Measurements from ENCODE around the gene SLF1. TPM values are rescaled to one million over a fixed set of nuclear protein-coding genes. Genes with fewer than 3 reads are reported as not detected.
"Not testable (repeated sequence)": the region's sequence is repeated elsewhere in the genome, so short reads cannot be mapped to it uniquely, and the experiment has no call there.

Gene SLF1
- 21.9 TPM for polyA plus RNA-seq (2012; ENCODE audit: insufficient read depth, insufficient read length)

DNA sequence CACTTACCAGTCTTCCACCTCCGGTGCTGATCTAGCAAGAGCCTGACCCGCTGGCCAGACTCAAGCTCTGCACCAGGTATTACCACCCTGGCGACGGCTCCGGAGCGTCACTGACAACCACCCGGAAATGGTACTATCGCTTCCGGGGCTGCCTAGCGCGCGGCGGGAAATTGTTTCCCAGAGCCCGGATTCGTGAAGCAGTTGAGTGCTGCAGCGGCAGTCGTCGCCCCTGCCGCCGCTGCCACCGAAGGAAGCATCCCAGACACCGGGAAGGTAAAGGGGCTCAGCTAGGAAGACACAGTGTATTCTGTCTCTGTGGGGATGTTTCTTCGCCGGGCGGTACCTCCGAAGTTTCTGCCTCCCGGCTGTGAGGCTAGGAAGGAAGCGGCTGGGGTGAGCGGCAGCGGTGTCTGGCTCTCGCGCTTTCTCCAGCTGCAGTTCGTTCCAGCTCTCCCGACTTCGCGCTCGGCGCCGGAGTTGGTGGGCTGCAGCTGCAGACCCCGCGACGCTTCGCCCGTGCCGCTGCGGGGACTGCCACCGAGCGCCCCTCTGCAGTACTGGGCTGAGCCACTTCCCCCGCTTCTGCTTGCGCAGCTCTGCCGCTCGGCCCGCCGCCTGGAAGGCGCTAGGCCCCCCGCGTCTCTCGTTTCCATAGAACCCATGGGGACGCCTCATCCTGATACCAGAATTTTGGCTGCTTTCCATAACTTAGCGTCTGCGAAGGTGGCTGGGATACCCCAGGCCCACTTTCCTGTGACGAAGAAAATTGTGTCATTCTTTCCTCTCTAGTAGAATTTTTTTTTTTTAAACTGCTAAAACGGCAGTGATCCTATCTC, at the start of gene SLF1, which contains the start of gene KIAA0825:
TSS of gene SLF1 (plus strand) at position 177 of the 836 bp plus-strand sequence. CDS start 10,142 bp downstream, outside the sequence.
TSS of gene KIAA0825 (minus strand) at position 112 of the 836 bp plus-strand sequence. CDS start 81,478 bp downstream, outside the sequence.
- peak; percentile 73 for DNase-seq (ENCODE audit: low read depth, low spot score)
- peak within 1 kb of the TSS; percentile 88 for H3K4me3 ChIP-seq (ENCODE audit: low read length)

DNA sequence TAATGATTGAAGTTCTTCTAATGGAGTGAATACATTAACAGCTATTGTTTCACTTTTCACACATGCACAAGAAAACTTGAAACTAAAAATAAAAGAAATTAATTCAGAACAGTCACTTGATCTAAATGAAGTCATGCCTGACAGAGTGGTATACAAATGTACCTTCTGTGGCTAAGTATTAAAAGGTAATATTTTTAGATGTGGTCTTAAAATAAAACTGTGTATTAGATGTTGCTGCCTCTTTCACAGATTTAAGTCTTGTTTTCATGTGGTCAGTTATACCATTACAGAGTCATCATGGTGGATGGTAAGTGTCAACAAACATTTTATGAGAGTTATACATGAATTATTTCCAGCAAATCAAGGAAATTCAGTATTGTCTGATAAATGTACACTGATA, 47.1 kb upstream of the SLF1 start:
- H3K4me3 ChIP-seq (ENCODE audit: low read length) = no peak overlapping the region
- DNase-seq (ENCODE audit: low read depth, low spot score) = no peak

DNA sequence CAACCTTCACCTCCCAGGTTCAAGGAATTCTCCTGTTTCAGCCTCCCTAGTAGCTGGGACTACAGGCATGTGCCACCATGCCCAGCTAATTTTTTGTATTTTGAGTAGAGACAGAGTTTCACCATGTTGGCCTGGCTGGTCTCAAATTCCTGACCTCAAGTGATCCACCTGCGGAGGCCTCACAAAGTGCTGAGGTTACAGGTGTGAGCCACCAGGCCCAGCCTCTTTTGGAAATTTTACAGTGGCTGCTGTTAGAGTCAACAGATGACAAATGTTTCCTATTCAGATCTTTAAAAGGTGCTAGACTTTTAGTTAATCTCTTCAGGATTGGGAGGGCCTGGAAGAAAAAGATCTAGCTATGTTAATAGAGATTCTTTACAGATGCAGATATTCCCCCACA, 45.1 kb upstream of the SLF1 start:
- not testable (repeated sequence) for H3K4me3 ChIP-seq (ENCODE audit: low read length); DNase-seq (ENCODE audit: low read depth, low spot score)

DNA sequence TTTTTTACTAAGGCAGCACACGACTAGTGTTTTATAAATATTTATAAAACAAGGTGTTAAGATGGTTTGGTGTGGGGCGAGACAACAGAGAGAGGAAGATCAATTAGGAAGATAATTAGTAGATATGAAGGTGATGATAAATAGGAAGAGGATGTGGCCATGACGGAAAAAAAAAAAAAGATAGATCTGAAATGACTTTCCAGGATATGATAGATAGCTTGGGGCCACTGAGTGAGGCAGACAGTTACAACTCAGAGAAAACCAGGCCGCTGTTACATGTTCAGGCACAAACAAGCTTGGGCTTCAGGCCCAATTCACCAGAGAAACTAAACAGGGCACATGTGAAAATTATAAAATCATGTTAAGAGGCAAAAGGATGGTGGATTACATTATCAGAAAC, 43.3 kb upstream of the SLF1 start:
- no peak for DNase-seq (ENCODE audit: low read depth, low spot score)

DNA sequence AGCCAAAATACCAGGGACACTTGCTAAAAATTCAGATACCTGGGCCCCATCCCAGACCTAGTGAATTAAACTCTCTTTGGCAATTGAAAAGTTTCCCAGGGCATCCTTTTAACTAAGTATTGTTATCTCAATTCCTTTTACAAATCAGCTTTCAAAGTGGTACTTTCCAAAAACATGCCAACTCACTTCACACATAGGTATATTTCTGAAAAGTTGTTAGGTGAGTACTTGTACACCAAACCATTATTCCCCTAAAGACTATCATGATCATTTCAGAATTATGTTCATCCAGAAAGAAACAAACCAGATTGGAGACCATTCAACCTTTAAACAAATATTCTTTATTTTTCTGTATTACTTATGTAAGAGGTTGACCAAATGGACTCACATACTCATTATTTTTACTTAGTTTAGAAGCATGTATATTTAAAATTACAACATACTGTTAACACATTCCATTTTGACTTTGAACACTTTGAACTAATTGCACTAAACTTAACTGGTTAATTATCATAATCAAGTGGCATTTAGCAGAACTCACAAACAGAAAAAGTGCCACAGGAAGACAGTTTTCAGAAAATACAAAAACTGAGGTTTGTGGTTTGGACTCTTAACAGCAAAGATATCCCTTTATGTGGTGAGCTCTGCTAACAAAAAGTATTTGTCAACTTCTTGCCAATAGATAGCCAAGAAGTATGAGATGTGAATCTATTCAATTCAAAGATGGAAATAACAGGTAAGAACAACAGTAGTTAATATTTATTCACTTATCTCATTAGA, 40.8 kb upstream of the SLF1 start:
- H3K4me3 ChIP-seq (ENCODE audit: low read length) = no peak overlapping the region
- DNase-seq (ENCODE audit: low read depth, low spot score) = peak; percentile 79

More for the DNA sequence above, 43.3 kb upstream of the SLF1 start:
- H3K4me3 ChIP-seq (ENCODE audit: low read length) = no peak overlapping the region

DNA sequence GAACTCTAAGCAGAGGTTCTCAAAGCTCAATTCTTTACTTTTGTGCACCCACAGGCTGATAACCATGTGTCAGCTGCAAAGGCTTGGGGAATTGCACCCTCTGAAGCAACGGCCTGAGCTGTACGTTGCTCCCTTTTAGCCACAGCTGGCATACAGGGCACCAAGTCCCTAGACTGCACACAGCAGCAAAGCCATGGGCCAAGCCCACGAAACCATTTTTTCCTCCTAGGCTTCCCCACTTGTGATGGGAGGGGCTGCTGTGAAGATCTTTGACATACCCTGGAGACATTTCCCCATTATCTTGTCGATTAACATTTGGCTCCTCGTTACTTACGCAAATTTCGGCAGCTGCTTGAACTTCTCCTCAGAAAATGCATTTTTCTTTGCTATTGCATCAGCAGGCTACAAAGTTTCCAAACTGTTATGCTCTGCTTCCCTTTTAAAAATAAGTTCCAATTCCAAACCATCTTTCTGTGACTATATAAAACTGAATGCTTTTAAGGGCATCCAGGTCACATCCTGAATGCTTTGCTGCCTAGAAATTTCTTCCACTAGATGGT, 23.1 kb upstream of the SLF1 start:
- no peak for DNase-seq (ENCODE audit: low read depth, low spot score)
- H3K4me3 ChIP-seq (ENCODE audit: low read length) = no peak overlapping the region

DNA sequence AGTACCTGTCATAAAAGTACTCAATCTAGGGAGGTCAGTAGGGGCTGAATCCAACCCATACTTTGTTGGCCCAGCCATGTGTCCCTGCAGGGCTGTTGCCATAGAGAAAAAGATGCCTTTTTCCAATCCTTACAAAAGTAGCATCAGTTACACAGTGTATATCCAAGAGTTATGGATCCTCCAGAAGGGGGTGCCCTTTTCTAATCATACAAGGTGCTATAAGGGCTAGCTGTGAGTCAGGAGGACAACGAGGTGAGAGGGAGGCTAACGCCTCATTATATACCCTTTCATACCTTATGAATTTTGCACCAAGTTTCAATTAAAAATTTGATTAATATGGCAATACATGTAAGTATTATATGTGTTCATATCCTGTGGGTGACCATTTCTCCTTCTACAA, 4.9 kb upstream of the SLF1 start:
- no peak for DNase-seq (ENCODE audit: low read depth, low spot score)
- no peak overlapping the region for H3K4me3 ChIP-seq (ENCODE audit: low read length)

DNA sequence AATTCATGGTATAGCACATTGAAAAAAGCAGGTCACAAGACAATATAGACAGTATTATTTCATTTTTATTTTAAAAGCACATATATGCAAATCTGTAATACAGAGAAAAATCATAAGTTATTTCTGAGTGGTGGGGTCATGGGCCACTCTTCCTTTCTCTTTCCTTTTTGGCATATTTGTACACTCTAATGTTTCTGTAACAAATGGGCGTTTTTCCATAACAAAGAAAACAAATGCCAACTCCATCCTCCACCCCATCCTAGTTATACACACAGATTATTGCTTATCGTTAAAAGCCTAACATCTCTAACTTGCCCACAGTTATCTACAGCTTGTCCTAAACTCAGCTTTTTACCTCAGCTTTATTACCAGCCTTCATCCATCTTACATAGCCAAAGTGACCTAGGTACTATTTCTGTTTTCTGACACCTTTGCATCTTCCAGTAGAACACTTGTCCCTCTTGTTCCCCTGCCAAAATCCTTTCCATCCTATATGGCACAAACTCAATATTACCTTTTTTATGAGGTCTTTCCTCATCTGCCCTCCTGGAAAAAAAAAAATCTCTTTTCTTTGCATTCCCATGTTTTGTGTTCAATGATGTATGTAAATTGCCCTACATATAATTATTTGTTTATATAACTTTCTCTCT, 4.2 kb upstream of the SLF1 start:
- no peak for DNase-seq (ENCODE audit: low read depth, low spot score)
- H3K4me3 ChIP-seq (ENCODE audit: low read length) = no peak overlapping the region

DNA sequence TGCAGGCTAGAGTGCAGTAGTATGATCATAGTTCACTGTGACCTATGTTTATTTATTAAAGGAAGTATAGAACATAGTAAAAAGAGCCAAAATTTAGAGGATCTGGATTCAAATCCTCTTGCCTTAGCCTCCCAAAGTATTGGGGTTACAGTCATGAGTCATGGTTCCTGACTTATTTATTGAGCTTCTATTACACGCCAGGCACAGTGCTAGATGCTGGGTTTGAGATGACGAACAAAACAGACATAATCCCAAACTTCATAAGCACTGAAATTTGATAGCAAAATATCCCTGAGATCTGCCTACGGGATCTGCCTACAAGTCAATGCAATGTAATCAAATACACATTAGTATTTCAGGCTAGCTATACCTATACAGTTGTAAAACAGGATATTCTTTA, 2.6 kb upstream of the SLF1 start:
- H3K4me3 ChIP-seq (ENCODE audit: low read length) = no peak overlapping the region
- DNase-seq (ENCODE audit: low read depth, low spot score) = no peak

DNA sequence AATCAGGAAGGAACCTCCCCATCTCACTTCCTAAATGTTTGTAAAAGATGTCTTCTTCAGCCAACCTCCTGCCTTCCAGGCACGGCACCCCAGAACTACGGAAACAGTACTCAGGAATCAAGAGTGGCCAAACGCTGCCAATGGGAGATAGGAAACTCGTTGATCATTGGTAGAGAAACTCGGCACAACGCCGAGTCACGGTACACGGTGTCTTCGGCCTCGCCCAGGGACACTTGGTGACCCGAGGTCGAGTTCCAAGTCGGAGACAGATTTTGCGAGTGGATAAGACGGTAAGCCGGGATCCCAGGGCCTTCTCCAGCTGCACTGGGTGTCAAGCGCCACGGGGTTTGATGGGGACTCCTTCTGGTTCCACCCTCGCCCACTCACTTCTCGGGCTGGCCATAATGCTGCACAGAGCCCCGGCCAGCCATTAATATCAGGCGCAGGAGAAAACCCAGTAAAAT, 408 bp upstream of the SLF1 start:
- DNase-seq (ENCODE audit: low read depth, low spot score) = peak; percentile 23

DNA sequence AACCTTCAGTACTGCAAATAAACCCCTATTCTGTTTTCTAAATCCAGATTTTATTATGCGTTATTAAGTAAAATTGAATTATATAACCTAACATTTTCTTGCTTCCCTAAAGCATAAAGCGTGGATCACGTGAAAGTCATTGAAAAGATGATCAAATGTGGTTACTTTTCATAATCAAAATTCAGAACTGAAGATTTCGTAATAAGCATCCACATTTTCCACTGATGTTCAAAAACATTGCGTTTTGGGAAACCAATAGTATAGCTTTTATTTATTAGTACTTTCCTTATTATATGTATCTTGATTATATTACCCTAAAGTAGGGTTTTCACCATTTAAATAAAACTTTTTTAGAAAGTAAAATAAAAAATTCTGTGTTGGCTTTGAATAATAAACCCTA, 1.8 kb downstream of the SLF1 start:
- DNase-seq (ENCODE audit: low read depth, low spot score) = no peak
- no peak overlapping the region for H3K4me3 ChIP-seq (ENCODE audit: low read length)

More for the DNA sequence above, 408 bp upstream of the SLF1 start:
- H3K4me3 ChIP-seq (ENCODE audit: low read length) = peak overlapping the region; percentile 88

DNA sequence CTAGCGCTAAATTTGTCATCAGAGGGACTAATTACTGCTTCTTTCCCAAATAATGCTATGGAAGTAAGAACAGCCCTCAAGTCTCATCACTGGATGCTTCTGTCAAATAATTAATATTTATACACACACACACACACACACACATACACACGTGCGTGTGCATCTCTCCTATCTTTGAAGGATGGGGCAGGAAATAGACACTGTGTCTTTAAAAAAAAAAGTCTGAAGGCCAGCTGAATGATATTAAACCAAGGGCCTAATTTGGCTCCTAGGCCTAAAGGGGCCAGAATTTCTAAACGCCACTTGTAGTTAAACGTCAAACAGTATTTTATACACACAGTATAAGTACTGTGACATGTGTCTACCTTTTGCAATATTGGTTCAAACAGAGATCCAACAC, 3.3 kb downstream of the SLF1 start:
- no peak for DNase-seq (ENCODE audit: low read depth, low spot score)

DNA sequence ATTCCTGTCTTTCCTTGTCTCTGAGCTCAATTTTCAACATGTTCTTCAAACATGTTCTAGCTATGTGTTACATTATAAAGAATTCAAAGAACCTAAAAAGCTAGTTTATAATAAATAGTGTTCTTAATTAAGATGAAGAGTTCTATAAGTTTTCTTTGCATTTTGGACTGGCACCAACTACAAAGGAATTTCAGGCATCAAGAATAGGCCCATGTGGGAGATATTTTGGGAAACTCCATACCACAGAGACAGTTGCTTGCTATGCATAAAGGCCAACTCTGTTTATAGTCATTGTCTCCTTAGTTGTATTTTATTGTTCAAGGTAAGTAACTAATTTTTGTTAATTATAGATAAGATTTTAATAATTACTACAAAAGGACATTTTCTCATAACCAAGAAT, 4.5 kb downstream of the SLF1 start:
- H3K4me3 ChIP-seq (ENCODE audit: low read length) = no peak overlapping the region
- DNase-seq (ENCODE audit: low read depth, low spot score) = no peak

More for the DNA sequence above, 3.3 kb downstream of the SLF1 start:
- no peak overlapping the region for H3K4me3 ChIP-seq (ENCODE audit: low read length)

DNA sequence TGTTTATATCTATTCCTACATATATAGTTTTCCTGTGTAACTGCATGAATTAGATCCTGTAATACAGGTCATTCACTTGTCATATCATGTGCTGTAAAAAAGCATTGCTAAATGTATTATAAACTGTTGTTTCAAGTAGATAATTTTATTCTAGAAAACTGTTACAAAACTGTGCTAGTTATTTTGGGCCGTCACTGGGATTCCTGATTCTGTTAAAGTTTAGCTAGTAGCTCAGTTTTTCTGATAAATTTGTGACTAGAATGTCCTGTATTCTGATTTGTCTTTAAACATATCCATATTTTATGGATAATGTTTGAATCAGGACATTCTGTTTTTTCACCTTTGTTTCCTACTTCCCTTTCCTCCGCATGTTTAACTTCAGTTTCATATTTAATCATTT, 5.4 kb downstream of the SLF1 start:
- no peak for DNase-seq (ENCODE audit: low read depth, low spot score)
- H3K4me3 ChIP-seq (ENCODE audit: low read length) = no peak overlapping the region

DNA sequence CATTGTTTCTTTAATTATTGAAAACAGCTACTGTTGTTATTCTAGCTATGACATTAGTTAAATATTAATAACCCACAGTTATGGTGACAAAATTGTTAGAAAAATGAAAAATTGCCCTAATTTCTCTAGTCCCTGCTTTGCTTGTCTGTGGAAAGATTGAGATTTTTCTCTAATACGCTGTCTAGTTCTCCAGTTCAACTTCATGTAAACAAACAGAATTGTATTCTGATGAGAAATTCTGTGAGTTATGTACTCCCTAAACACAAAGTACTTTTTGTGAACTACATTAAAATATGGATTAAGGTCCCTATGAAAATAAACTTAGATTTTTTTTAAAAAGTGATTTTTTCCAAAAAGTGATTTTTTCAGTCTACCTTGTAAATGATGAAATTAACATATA, 8.7 kb downstream of the SLF1 start:
- no peak for DNase-seq (ENCODE audit: low read depth, low spot score)
- no peak overlapping the region for H3K4me3 ChIP-seq (ENCODE audit: low read length)

DNA sequence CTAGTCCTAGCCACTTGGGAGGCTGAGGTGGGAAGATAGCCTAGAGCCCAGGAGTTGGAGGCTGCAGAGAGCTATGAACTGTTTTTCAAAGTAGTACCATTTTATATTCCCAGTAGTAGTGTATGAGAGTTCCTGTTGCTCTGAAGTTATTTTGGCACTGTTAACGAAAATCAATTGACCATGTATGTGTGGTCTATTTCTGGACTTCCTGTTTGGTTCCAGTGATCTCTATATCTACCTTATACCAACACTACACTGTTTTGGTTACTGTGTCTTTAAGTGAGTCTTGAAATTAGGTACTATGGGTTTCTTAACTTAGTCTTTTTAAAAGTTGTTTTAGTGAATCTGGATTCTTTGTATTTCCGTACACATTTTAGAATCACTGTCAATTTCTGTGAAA, 13.6 kb downstream of the SLF1 start:
- DNase-seq (ENCODE audit: low read depth, low spot score) = no peak
- no peak overlapping the region for H3K4me3 ChIP-seq (ENCODE audit: low read length)

DNA sequence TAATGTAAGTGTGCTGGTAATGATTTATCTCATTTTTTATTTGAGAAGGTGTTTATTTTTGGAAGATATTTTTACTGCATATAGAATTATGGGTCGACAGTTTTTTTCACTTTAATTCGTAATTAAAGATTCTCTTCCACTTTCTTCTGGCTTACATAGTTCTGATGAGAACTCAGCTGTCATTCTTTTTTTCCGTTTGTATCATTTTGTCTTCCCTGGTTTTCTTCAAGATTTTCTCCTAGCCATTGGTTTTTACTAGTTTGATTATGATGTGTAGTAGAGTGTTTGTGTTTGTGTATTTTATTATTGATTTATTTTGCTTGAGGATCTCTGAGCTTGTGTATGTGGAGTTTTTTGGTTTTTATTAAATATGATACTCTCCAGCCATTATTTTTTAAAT, 21.7 kb downstream of the SLF1 start:
- no peak overlapping the region for H3K4me3 ChIP-seq (ENCODE audit: low read length)
- DNase-seq (ENCODE audit: low read depth, low spot score) = no peak

DNA sequence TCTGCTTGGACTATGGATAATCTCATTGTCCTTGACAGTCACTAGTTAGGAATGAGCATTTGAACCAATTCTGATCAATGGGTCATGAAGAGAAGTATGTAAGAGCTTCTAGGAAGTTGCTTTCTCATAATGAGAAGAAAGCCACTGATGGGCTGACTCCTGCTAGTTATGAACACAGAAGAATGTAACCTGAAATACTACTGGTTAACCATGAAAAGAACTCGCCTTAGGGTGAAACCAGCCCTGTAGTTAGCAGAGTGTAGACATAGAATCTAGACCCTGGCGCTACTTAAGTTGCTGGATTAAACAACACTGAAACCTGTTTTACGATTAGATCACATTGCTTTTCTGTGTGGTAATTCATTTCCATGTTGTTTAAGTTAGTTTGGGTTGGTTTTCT, 26.6 kb downstream of the SLF1 start:
- no peak overlapping the region for H3K4me3 ChIP-seq (ENCODE audit: low read length)

DNA sequence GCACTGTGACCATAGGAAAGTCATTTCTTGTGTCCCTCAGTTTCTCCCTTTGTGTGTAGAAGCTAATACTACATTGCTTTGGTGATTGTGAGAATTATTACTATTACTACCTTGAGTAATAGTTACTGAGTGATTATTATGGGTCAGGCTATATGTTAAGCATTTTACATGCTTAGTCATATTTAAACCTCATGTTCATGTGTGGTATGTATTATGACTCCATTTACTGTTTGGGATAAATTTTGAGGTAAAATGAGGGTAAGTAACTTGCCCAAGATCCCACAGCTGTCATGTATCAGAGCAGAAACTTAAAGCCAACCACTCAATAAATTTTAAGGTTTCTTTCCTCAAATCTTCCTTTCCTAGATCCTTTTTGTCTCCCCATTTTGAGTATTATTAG, 28.3 kb downstream of the SLF1 start:
- no peak overlapping the region for H3K4me3 ChIP-seq (ENCODE audit: low read length)
- DNase-seq (ENCODE audit: low read depth, low spot score) = no peak

More for the DNA sequence above, 26.6 kb downstream of the SLF1 start:
- DNase-seq (ENCODE audit: low read depth, low spot score) = no peak

Data from Jurkat, Clone E6-1 (cell line).